Effector memory CD8-positive, alpha-beta T cell (primary cell): ENCODE results near the gene SERP1.
"Not testable (repeated sequence)": the region's sequence is repeated elsewhere in the genome, so short reads cannot be mapped to it uniquely, and the experiment has no call there.

Source experiments
- ATAC-seq: fragments of 150-1000 bp; cut with Tn5 transposase; replicated peaks from 2 replicates; pipeline ENCODE4 v1.10.0; 2021; ENCODE audit warnings: mild to moderate bottlenecking, moderate library complexity
- DNase-seq, 3 experiments: peaks; one replicate each; pipeline ENCODE4 v3.0.0; 2021
- H3K27ac Mint-ChIP-seq, 2 donors: one replicate each; pipeline ENCODE4 v1.8.0; 2022; ENCODE audit warnings: mild to moderate bottlenecking in 2 of 2, mixed read lengths in 2 of 2, moderate library complexity in 2 of 2
- H3K27me3 Mint-ChIP-seq, 2 donors: one replicate each; pipeline ENCODE4 v1.8.0; 2022; ENCODE audit warnings: mixed read lengths in 2 of 2
- H3K36me3 Mint-ChIP-seq: one replicate; pipeline ENCODE4 v1.8.0; 2022; ENCODE audit warnings: mild to moderate bottlenecking, moderate library complexity, mixed read lengths; ENCODE audit not compliant: insufficient read depth
- H3K4me1 Mint-ChIP-seq, 2 donors: one replicate each; pipeline ENCODE4 v1.8.0; 2022; ENCODE audit warnings: low read depth in 2 of 2, mixed read lengths in 2 of 2
- H3K4me3 Mint-ChIP-seq, 2 donors: one replicate each; pipeline ENCODE4 v1.8.0; 2022; ENCODE audit warnings: mild to moderate bottlenecking in 2 of 2, mixed read lengths in 2 of 2, moderate library complexity in 2 of 2
- H3K9me3 Mint-ChIP-seq, 2 donors: one replicate each; pipeline ENCODE4 v1.8.0; 2022; ENCODE audit warnings: mixed read lengths in 2 of 2

Gene SERP1

GRCh38 chr3:150527464-150528255 is 18.6 kb downstream of the SERP1 start:
- DNase-seq (no peak), ATAC-seq (no peak)
- H3K9me3 Mint-ChIP-seq, result no peaks in the 10 kb centered on the region
- H3K4me3 Mint-ChIP-seq, result no peak overlapping the region
- H3K27me3 Mint-ChIP-seq, result no peaks in the 10 kb centered on the region
- no peak overlapping the region for H3K27ac Mint-ChIP-seq
- no peaks in the 10 kb centered on the region for H3K4me1 Mint-ChIP-seq
- no peaks in the 10 kb centered on the region for H3K36me3 Mint-ChIP-seq

DNA sequence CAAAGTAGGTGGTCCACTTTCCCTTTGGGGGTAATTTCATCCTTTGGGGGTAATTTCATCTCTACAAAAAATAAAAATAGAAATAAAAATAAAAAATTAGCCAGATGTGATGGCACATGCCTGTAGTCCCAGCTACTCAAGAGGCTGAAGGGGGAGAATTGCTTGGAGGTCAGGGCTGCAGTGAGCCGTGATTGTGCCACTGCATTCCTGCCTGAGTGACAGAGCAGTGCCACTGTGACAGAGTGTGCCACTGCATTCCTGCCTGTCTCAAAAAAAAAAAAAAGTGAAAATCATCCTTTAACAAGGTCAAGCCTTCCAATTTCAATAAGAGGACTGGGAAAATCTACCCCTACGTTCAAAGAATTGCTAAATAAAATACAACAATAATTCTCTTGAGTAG is 22.8 kb downstream of the SERP1 start:
- no peaks in the 10 kb centered on the region for H3K9me3 Mint-ChIP-seq
- H3K4me1 Mint-ChIP-seq, result no peaks in the 10 kb centered on the region
- ATAC-seq, result no peak
- H3K27me3 Mint-ChIP-seq, result no peaks in the 10 kb centered on the region
- no peak for DNase-seq
- H3K4me3 Mint-ChIP-seq, result no peak overlapping the region
- no peaks in the 10 kb centered on the region for H3K36me3 Mint-ChIP-seq
- no peak overlapping the region for H3K27ac Mint-ChIP-seq

DNA sequence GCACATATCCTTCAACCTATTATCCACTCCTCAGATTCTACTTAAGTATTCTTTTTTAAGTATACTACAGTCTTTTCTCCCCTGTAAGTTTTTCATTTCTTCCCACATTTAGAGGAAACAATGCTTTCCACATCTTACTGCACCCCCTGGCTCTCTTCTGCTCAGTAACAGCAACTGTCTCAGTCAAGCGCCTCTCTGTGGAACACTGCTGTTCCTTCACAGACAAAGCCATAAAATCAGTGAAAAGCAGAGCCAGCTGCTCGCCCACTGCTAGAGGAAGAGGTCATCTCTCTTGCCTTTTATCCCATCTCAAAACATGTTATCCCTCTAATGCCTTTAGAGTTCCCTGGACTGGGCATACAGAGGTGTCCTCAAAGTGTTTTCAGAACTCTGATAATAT is 24.8 kb downstream of the SERP1 start:
- no peak for DNase-seq
- H3K27ac Mint-ChIP-seq, result no peak overlapping the region

DNA sequence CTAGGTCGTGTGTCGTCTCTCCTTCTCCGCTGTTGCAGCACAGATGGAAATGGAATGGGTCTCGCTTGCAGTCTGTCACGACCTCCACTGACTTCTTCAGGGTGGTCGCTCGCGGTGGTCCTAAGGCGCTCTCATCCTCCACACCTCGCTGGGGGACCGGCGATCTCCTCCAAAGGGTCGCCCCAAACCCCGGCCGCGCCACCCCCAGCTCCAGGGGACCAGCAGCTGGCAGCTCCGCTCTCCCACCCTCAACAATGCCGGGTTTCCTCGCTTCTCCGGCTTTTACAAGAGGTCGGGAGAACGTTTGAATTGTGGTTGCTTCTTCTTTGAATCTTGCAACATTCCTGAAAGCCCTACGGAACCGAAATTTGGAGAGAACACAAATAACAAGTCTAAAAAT is 25.9 kb downstream of the SERP1 start:
- H3K27me3 Mint-ChIP-seq, result peaks cover 5% of the 10 kb centered on the region in 2 donors
- H3K27ac Mint-ChIP-seq, result no peak overlapping the region
- ATAC-seq, result no peak

More for the DNA sequence above, 24.8 kb downstream of the SERP1 start:
- Mint-ChIP-seq H3K4me3 (no peak overlapping the region), H3K9me3 (no peaks in the 10 kb centered on the region), H3K36me3 (no peaks in the 10 kb centered on the region), H3K27me3 (no peaks in the 10 kb centered on the region), H3K4me1 (no peaks in the 10 kb centered on the region)
- ATAC-seq, result no peak

GRCh38 chr3:150519026-150519425 is 27.3 kb downstream of the SERP1 start:
- peaks cover 7% of the 10 kb centered on the region for H3K36me3 Mint-ChIP-seq
- no peak overlapping the region for H3K4me3 Mint-ChIP-seq
- H3K9me3 Mint-ChIP-seq, result no peaks in the 10 kb centered on the region
- H3K27me3 Mint-ChIP-seq, result peaks cover 7 to 8% of the 10 kb centered on the region in 2 donors
- no peak for DNase-seq
- H3K27ac Mint-ChIP-seq, result no peak overlapping the region
- no peak for ATAC-seq
- no peaks in the 10 kb centered on the region for H3K4me1 Mint-ChIP-seq

More for the DNA sequence above, 25.9 kb downstream of the SERP1 start:
- Mint-ChIP-seq H3K4me1 (no peaks in the 10 kb centered on the region), H3K9me3 (no peaks in the 10 kb centered on the region), H3K36me3 (peaks cover 1% of the 10 kb centered on the region), H3K4me3 (no peak overlapping the region)
- DNase-seq, result no peak

GRCh38 chr3:150515210-150515609 is 31.1 kb downstream of the SERP1 start:
- Mint-ChIP-seq H3K4me3 (no peak overlapping the region), H3K27ac (no peak overlapping the region)

GRCh38 chr3:150511122-150511821 is 35.0 kb downstream of the SERP1 start:
- Mint-ChIP-seq H3K4me1 (no peaks in the 10 kb centered on the region), H3K27ac (no peak overlapping the region), H3K27me3 (peaks cover 27 to 33% of the 10 kb centered on the region in 2 donors), H3K36me3 (peaks cover 7% of the 10 kb centered on the region), H3K9me3 (no peaks in the 10 kb centered on the region), H3K4me3 (no peak overlapping the region)
- DNase-seq, result no peak
- ATAC-seq, result no peak

More at GRCh38 chr3:150515210-150515609, 31.1 kb downstream of the SERP1 start:
- no peak for DNase-seq
- no peak for ATAC-seq
- Mint-ChIP-seq H3K4me1 (no peaks in the 10 kb centered on the region), H3K36me3 (peaks cover 7% of the 10 kb centered on the region), H3K9me3 (no peaks in the 10 kb centered on the region), H3K27me3 (peaks cover 12 to 16% of the 10 kb centered on the region in 2 donors)

- no peak overlapping the region for H3K4me3 Mint-ChIP-seq
- ATAC-seq, result no peak
- no peaks in the 10 kb centered on the region for H3K9me3 Mint-ChIP-seq
- no peaks in the 10 kb centered on the region for H3K36me3 Mint-ChIP-seq
- no peaks in the 10 kb centered on the region for H3K4me1 Mint-ChIP-seq
- H3K27ac Mint-ChIP-seq, result no peak overlapping the region
- no peak for DNase-seq
- H3K27me3 Mint-ChIP-seq, result peaks cover 29 to 37% of the 10 kb centered on the region in 2 donors
Observed at GRCh38 chr3:150509780-150510179, 36.5 kb downstream of the SERP1 start.

DNA sequence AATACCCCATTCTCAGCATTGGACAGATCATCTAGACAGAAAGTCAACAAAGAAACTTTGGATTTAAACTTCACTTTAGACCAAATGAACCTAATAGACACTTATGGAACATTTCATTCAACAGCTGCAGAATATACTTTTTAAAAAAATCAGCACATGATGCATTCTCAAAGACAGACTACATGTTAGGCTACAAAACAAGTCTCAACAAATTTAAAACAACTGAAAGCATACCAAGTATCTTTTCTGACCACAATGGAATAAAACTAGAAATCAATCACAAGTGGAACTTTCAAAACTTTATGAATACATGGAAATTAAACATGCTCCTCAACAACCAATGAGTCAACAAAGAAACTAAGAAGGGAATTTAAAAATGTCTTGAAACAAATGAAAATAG is 37.9 kb downstream of the SERP1 start:
- Mint-ChIP-seq H3K9me3 (no peaks in the 10 kb centered on the region), H3K4me1 (no peaks in the 10 kb centered on the region), H3K27ac (no peak overlapping the region), H3K36me3 (no peaks in the 10 kb centered on the region), H3K4me3 (no peak overlapping the region), H3K27me3 (peaks cover 42 to 46% of the 10 kb centered on the region in 2 donors)
- DNase-seq (no peak), ATAC-seq (no peak)

DNA sequence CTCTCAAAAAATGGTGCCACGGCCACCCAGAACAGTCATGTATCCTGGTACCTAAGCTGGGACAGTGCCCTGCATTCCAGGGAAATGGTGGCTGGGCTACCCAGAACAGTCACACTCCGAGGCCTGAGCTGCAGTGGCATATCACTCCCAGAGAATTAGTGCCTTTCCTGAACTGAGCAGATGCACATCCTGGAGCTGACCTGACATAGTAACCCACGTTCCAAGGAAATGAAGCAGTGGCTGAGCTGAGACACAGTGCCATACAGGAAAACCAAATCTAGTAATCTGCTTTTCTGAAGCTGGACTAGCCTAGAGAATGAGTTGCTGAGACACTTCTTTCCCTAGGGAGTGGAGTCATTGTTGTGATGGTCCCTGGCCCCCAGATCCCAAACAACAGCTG is 41.8 kb downstream of the SERP1 start:
- DNase-seq (no peak), ATAC-seq (no peak)
- Mint-ChIP-seq H3K27ac (no peak overlapping the region), H3K36me3 (no peaks in the 10 kb centered on the region), H3K4me1 (no peaks in the 10 kb centered on the region), H3K27me3 (peaks cover 52 to 54% of the 10 kb centered on the region in 2 donors), H3K4me3 (no peak overlapping the region), H3K9me3 (no peaks in the 10 kb centered on the region)

DNA sequence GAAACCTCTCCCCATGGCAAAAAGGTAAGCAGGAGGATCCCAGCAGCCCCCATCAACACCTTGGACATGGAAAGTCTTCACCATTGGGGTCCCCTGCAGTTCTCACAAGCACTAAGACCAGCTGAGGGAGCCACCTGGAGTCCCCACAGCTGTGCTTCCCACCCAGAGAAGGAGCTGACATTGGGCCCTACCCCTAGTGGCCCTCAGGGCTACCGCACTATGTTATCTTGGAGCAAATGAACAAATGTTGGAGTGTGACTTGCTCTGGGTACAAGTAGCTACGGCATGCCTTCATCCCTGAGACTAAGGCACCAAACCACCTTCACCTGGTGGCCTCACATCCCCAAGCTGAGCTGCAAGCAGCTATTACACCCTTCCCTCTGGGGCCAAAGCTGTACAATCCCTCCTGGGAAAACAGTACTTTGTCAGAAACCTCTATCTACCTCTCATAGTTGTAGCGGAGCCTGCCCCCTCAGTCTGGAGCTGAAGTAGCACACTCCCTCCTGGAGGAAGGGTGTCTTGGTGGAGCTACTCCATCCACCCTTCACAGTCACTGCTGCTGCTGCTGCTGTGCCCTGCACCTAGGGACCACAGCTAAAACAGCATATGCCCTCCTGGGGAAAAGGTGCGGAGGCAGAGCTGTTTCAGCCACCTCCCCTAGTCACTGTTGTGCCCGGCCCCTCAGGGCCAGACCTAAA is 42.7 kb downstream of the SERP1 start:
- no peaks in the 10 kb centered on the region for H3K9me3 Mint-ChIP-seq
- no peak overlapping the region for H3K4me3 Mint-ChIP-seq
- no peaks in the 10 kb centered on the region for H3K36me3 Mint-ChIP-seq
- DNase-seq (no peak), ATAC-seq (no peak)
- H3K27me3 Mint-ChIP-seq, result peaks cover 47 to 52% of the 10 kb centered on the region in 2 donors
- no peak overlapping the region for H3K27ac Mint-ChIP-seq
- H3K4me1 Mint-ChIP-seq, result no peaks in the 10 kb centered on the region

DNA sequence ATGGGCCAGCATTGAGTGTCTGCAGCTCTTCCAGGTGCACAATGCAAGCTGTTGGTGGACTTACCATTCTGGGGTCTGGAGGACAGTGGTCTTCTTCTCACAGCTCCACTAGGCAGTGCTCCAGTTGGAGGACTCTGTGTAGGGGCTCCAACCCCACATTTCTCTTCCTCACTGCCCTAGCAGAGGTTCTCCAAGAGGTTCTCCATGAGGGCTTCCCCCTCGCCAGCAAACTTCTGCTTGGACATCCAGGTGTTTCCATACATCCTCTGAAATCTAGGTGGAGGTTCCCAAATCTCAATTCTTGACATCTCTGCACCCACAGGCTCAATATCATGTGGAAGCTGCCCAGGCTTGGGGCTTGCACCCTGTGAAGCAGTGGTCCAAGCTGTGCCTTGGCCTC is 45.3 kb downstream of the SERP1 start:
- not testable (repeated sequence) for H3K36me3 Mint-ChIP-seq, H3K4me3 Mint-ChIP-seq, H3K27ac Mint-ChIP-seq, DNase-seq, ATAC-seq, H3K9me3 Mint-ChIP-seq, H3K4me1 Mint-ChIP-seq
- H3K27me3 Mint-ChIP-seq, result peaks cover 36 to 40% of the 10 kb centered on the region in 2 donors

GRCh38 chr3:150497956-150498355 is 48.3 kb downstream of the SERP1 start:
- H3K9me3 Mint-ChIP-seq, result no peaks in the 10 kb centered on the region
- no peaks in the 10 kb centered on the region for H3K36me3 Mint-ChIP-seq
- H3K4me3 Mint-ChIP-seq, result no peak overlapping the region
- ATAC-seq, result no peak
- no peaks in the 10 kb centered on the region for H3K4me1 Mint-ChIP-seq
- no peak overlapping the region for H3K27ac Mint-ChIP-seq
- no peak for DNase-seq
- H3K27me3 Mint-ChIP-seq, result peaks cover 14 to 19% of the 10 kb centered on the region in 2 donors
